Measurements from ENCODE around the gene PRDM7. TPM values are rescaled to one million over a fixed set of nuclear protein-coding genes. Genes with fewer than 3 reads are reported as not detected.

PRDM7 gene
- total RNA-seq, 1 donor from 2014 or later, result not detected

DNA sequence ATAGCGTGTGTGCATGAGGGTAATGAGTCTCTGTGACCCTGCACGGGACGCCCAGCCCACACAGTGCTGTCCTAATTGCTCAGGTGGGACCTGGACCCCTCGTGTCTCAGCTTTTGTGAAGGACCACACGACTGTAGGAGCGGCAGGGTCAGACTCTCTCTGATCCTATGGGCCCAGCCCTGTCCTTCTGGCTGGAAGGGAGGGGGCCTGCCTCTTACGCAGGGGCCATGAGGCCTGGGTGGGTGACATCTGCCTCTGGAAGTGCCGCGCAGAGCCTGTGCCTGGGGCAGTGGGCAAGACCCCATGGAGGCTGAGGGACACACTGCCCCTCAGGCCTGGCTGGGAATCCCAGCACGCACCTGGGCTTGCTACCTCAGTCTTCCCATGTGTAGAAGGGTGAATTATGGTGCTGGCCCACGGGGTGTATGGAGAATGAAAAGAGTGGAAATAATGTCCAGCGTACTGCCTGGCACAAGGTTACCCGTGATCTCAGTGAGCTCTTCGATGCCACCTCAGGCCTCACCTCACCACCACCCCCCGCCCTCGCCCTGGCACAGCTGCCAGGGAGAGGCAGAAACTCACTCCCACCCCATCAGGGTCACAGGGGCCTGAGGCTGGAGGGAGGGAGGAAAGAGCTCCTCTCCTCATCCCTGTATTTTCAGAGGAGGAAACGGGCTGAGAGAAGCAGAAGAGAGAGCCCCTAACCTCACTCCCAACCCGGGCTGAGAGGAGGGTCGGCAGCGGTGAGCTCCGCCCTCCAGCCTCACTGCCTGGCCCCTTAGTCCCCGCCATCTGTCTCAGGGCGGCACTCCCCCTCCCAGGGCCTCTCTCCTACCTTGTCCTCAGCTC is 30.8 kb downstream of the PRDM7 start:
- Mint-ChIP-seq H3K4me3 (no peak overlapping the region), H3K36me3 (ENCODE audit: low read depth) (peaks cover 6% of the 10 kb centered on the region), H3K9me3 (no peaks in the 10 kb centered on the region), H3K27me3 (peaks cover 17% of the 10 kb centered on the region), H3K4me1 (peaks cover 8% of the 10 kb centered on the region), H3K27ac (no peak overlapping the region)
- ChIA-PET POLR2A (no interaction called here), CTCF (no interaction called here)
- ATAC-seq (ENCODE audit: low read depth), result no peak
- intact Hi-C loops (cut with micrococcal nuclease), result no loop called here
- no peak for DNase-seq
- TF ChIP-seq, protein P1, sequence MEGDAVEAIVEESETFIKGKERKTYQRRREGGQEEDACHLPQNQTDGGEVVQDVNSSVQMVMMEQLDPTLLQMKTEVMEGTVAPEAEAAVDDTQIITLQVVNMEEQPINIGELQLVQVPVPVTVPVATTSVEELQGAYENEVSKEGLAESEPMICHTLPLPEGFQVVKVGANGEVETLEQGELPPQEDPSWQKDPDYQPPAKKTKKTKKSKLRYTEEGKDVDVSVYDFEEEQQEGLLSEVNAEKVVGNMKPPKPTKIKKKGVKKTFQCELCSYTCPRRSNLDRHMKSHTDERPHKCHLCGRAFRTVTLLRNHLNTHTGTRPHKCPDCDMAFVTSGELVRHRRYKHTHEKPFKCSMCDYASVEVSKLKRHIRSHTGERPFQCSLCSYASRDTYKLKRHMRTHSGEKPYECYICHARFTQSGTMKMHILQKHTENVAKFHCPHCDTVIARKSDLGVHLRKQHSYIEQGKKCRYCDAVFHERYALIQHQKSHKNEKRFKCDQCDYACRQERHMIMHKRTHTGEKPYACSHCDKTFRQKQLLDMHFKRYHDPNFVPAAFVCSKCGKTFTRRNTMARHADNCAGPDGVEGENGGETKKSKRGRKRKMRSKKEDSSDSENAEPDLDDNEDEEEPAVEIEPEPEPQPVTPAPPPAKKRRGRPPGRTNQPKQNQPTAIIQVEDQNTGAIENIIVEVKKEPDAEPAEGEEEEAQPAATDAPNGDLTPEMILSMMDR (IDR thresholded peaks at IDR 0.05), result no peak

DNA sequence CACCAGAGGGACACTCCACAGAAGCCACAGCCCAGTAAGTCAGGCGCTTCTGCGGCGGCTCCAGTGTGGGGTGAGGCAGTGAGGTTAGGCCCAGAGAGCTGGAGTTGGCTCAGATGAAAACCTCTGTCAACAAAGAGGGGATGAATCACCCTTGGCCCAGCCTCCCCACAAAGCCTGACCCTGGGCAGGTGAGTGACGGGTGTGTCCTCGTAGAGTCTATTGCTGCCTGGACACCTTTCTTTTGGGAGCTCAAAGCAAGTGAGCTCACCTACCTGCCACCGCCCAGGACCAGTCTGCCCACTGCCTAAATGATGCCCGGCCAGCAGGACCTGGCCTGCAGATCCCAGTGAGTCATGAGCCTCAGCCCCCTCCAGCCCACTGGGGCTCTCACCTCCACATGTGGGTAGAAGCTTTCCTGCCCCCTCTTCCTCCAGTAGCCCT is 33.0 kb downstream of the PRDM7 start:
- no peak overlapping the region for H3K4me3 Mint-ChIP-seq
- intact Hi-C loops (cut with micrococcal nuclease), result no loop called here
- H3K27ac Mint-ChIP-seq, result no peak overlapping the region
- peaks cover 6% of the 10 kb centered on the region for H3K36me3 Mint-ChIP-seq (ENCODE audit: low read depth)
- CTCF ChIA-PET, result no interaction called here
- POLR2A ChIA-PET, result no interaction called here
- TF ChIP-seq, protein P1 (IDR thresholded peaks at IDR 0.05), result no peak
- no peaks in the 10 kb centered on the region for H3K9me3 Mint-ChIP-seq
- DNase-seq (no peak), ATAC-seq (ENCODE audit: low read depth) (no peak)
- H3K4me1 Mint-ChIP-seq, result peaks cover 8% of the 10 kb centered on the region
- peaks cover 17% of the 10 kb centered on the region for H3K27me3 Mint-ChIP-seq

DNA sequence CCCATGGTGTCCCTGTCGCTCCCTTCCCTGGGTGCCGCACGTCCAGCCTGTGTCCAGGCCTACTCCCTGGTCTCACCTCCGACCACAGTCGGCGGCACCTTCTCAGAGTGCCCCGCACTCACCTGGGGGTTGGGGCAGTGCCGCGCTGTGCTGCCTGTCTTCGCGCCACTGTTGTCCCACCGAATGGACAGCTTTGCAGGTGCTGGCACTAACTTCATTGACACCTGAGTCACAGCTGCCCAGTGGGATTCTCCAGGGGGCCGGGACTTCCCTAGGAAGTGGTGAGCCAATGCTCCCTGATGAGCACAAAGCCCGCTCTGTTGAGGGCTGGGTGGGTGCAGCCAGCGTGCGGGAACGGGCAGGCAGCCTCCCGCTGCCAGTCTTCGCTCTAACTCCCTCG is 33.6 kb downstream of the PRDM7 start:
- no peak for ATAC-seq (ENCODE audit: low read depth)
- Mint-ChIP-seq H3K27ac (no peak overlapping the region), H3K36me3 (ENCODE audit: low read depth) (peaks cover 6% of the 10 kb centered on the region), H3K9me3 (no peaks in the 10 kb centered on the region), H3K4me3 (no peak overlapping the region), H3K4me1 (peaks cover 8% of the 10 kb centered on the region), H3K27me3 (peaks cover 17% of the 10 kb centered on the region)
- intact Hi-C loops (cut with micrococcal nuclease), result no loop called here
- POLR2A ChIA-PET, result no interaction called here
- CTCF ChIA-PET, result no interaction called here
- TF ChIP-seq, protein P1 (IDR thresholded peaks at IDR 0.05), result no peak
- DNase-seq, result no peak

DNA sequence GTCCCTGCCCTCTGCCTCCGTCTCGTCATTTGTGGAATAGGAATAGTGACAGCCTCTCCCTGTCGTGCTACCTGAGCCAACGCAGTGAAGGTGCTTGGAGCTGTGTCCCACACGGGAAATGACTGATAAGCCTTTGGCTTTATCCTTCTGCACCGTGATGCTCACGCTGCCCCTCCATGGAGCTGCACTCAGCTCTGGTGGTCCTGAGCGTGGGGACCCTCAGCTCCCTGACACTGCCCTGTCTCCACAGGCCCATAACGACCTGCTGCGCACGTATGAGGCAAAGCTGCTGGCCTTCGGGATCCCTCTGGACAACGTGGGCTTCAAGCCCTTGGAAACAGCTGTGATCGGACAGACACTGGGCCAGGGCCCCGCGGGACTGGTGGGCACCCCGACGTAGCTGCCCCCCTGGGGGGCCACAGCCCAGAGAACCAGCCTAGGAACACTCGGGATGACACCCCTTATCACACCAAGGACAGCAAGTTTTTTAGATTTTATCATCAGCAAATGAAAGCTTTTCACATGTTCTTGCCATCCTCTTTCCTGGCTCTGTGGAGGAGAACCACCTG is 34.1 kb downstream of the PRDM7 start:
- ChIA-PET CTCF (no interaction called here), POLR2A (no interaction called here)
- peaks cover 5% of the 10 kb centered on the region for H3K4me1 Mint-ChIP-seq
- no peak overlapping the region for H3K4me3 Mint-ChIP-seq
- no peak for DNase-seq
- no peaks in the 10 kb centered on the region for H3K9me3 Mint-ChIP-seq
- intact Hi-C loops (cut with micrococcal nuclease), result no loop called here
- peaks cover 8% of the 10 kb centered on the region for H3K36me3 Mint-ChIP-seq (ENCODE audit: low read depth)
- no peak for ATAC-seq (ENCODE audit: low read depth)
- no peak overlapping the region for H3K27ac Mint-ChIP-seq
- TF ChIP-seq, protein P1 (IDR thresholded peaks at IDR 0.05), result no peak
- peaks cover 17% of the 10 kb centered on the region for H3K27me3 Mint-ChIP-seq

GRCh38 chr16:90041896-90042473 is 35.1 kb downstream of the PRDM7 start:
- ATAC-seq (ENCODE audit: low read depth) (no peak), DNase-seq (no peak)
- Mint-ChIP-seq H3K4me3 (no peak overlapping the region), H3K9me3 (no peaks in the 10 kb centered on the region), H3K27ac (no peak overlapping the region), H3K36me3 (ENCODE audit: low read depth) (peaks cover 8% of the 10 kb centered on the region), H3K27me3 (peaks cover 17% of the 10 kb centered on the region), H3K4me1 (peaks cover 5% of the 10 kb centered on the region)
- CTCF ChIA-PET, result no interaction called here
- TF ChIP-seq, protein P1 (IDR thresholded peaks at IDR 0.05), result no peak
- intact Hi-C loops (cut with micrococcal nuclease), result no loop called here
- POLR2A ChIA-PET, result no interaction called here

Data from activated B cell treated with CpG ODN at 0.5 μM for 24 hours (primary cell).